ENCODE measurements around the gene CSPG5.
A peak's percentile ranks its signal among the peaks of the same experiment; 100 is the strongest.

The CSPG5 gene

GRCh38 chr3:47513125-47513929 is 65.3 kb downstream of the CSPG5 start, which contains the start of gene ELP6 (continued):
- TF ChIP-seq ZNF692 (tag by site-specific recombination; IDR thresholded peaks at IDR 0.05) (peak; percentile 79), ZNF555 (tag by site-specific recombination; conservative IDR thresholded peaks at IDR 0.05) (no peak), ZNF341 (tag by site-specific recombination; IDR thresholded peaks at IDR 0.05; ENCODE audit: low read depth) (peak; percentile 63), SCRT1 (tag by site-specific recombination; IDR thresholded peaks at IDR 0.05; ENCODE audit: borderline replicate concordance) (no peak), REST (tag by site-specific recombination; IDR thresholded peaks at IDR 0.05) (no peak), PRDM4 (tag by site-specific recombination; IDR thresholded peaks at IDR 0.05) (no peak), ZNF561 (tag by site-specific recombination; IDR thresholded peaks at IDR 0.05; ENCODE audit: borderline replicate concordance) (peak; percentile 66; the same call in 1 of the 2 replicates), ZEB2 (tag by site-specific recombination; IDR thresholded peaks at IDR 0.05) (peak; percentile 83), ZNF174 (tag by site-specific recombination; IDR thresholded peaks at IDR 0.05) (no peak), REPIN1 (tag by site-specific recombination; IDR thresholded peaks at IDR 0.05; ENCODE audit: low read depth) (no peak), ZNF768 (tag by site-specific recombination; IDR thresholded peaks at IDR 0.05) (no peak), ZNF280D (tag by site-specific recombination; IDR thresholded peaks at IDR 0.05) (no peak), ZBTB49 (tag by site-specific recombination; IDR thresholded peaks at IDR 0.05; ENCODE audit: low read depth) (no peak), ZNF558 (tag by site-specific recombination; IDR thresholded peaks at IDR 0.05) (no peak), KLF1 (tag by site-specific recombination; IDR thresholded peaks at IDR 0.05) (no peak; the same call in none of the 2 replicates), BCL6B (tag by site-specific recombination; IDR thresholded peaks at IDR 0.05) (no peak), ZNF777 (tag by site-specific recombination; IDR thresholded peaks at IDR 0.05; ENCODE audit: borderline replicate concordance) (no peak), HOXA7 (CRISPR knock-in tag; IDR thresholded peaks at IDR 0.05; ENCODE audit: borderline replicate concordance) (no peak), PATZ1 (tag by site-specific recombination; IDR thresholded peaks at IDR 0.05) (no peak; the same call in 1 of the 2 replicates), ZNF266 (tag by site-specific recombination; IDR thresholded peaks at IDR 0.05; ENCODE audit: low read depth) (no peak), KLF7 (tag by site-specific recombination; IDR thresholded peaks at IDR 0.05; ENCODE audit: borderline replicate concordance) (no peak)
